ENCODE results near the gene CPT1C. TPM values are rescaled to one million over a fixed set of nuclear protein-coding genes. Genes with fewer than 3 reads are reported as not detected.

CPT1C gene
- polyA plus RNA-seq, 2 donors: 1.8 to 4.1 TPM

GRCh38 chr19:49658566-49659442 is 32.1 kb upstream of the CPT1C start:
- 90% methylated on average over 12 of the region's 12 CpGs for WGBS, 2 donors
- H3K4me3 ChIP-seq (ENCODE audit: low read depth in 1 of 2, low read length in 2 of 2): no peak overlapping the region
- peaks cover 29 to 74% of the 10 kb centered on the region in 2 donors for H3K36me3 ChIP-seq (ENCODE audit: control insufficient read depth in 2 of 2, insufficient read depth in 2 of 2, low read length in 1 of 2)
- H3K9me3 ChIP-seq (ENCODE audit: control insufficient read depth in 2 of 2, insufficient read depth in 1 of 2, low read depth in 1 of 2, low read length in 1 of 2): no peaks in the 10 kb centered on the region
- no peak overlapping the region for H3K27ac ChIP-seq (ENCODE audit: low read depth in 2 of 2, low read length in 1 of 2)
- H3K27me3 ChIP-seq (ENCODE audit: control insufficient read depth in 1 of 2, insufficient read depth in 2 of 2, low read length in 2 of 2): no peaks in the 10 kb centered on the region
- H3K4me1 ChIP-seq (ENCODE audit: control insufficient read depth in 2 of 2, insufficient read depth in 2 of 2, low read length in 1 of 2): peaks cover 0 to 4% of the 10 kb centered on the region in 2 donors

- peaks cover 0 to 4% of the 10 kb centered on the region in 2 donors for H3K4me1 ChIP-seq (ENCODE audit: control insufficient read depth in 2 of 2, insufficient read depth in 2 of 2, low read length in 1 of 2)
- no peak overlapping the region for H3K4me3 ChIP-seq (ENCODE audit: low read depth in 1 of 2, low read length in 2 of 2)
- no peak overlapping the region for H3K27ac ChIP-seq (ENCODE audit: low read depth in 2 of 2, low read length in 1 of 2)
- H3K27me3 ChIP-seq (ENCODE audit: control insufficient read depth in 1 of 2, insufficient read depth in 2 of 2, low read length in 2 of 2): no peaks in the 10 kb centered on the region
- peaks cover 18 to 61% of the 10 kb centered on the region in 2 donors for H3K36me3 ChIP-seq (ENCODE audit: control insufficient read depth in 2 of 2, insufficient read depth in 2 of 2, low read length in 1 of 2)
- WGBS, 2 donors: 83 to 88% methylated on average over 15 of the region's 15 CpGs
- no peaks in the 10 kb centered on the region for H3K9me3 ChIP-seq (ENCODE audit: control insufficient read depth in 2 of 2, insufficient read depth in 1 of 2, low read depth in 1 of 2, low read length in 1 of 2)
Observed at GRCh38 chr19:49660338-49660961, 30.5 kb upstream of the CPT1C start.

GRCh38 chr19:49662011-49662410 is 28.9 kb upstream of the CPT1C start:
- Histone ChIP-seq H3K36me3 (ENCODE audit: control insufficient read depth in 2 of 2, insufficient read depth in 2 of 2, low read length in 1 of 2) (peaks cover 15 to 48% of the 10 kb centered on the region in 2 donors), H3K27ac (ENCODE audit: low read depth in 2 of 2, low read length in 1 of 2) (no peak overlapping the region), H3K27me3 (ENCODE audit: control insufficient read depth in 1 of 2, insufficient read depth in 2 of 2, low read length in 2 of 2) (no peaks in the 10 kb centered on the region), H3K9me3 (ENCODE audit: control insufficient read depth in 2 of 2, insufficient read depth in 1 of 2, low read depth in 1 of 2, low read length in 1 of 2) (no peaks in the 10 kb centered on the region), H3K4me1 (ENCODE audit: control insufficient read depth in 2 of 2, insufficient read depth in 2 of 2, low read length in 1 of 2) (peaks cover 0 to 8% of the 10 kb centered on the region in 2 donors), H3K4me3 (ENCODE audit: low read depth in 1 of 2, low read length in 2 of 2) (no peak overlapping the region)
- WGBS, 2 donors: 89 to 94% methylated on average over 16 of the region's 16 CpGs

GRCh38 chr19:49663224-49663623 is 27.7 kb upstream of the CPT1C start:
- Histone ChIP-seq H3K4me1 (ENCODE audit: control insufficient read depth in 2 of 2, insufficient read depth in 2 of 2, low read length in 1 of 2) (peaks cover 0 to 8% of the 10 kb centered on the region in 2 donors), H3K36me3 (ENCODE audit: control insufficient read depth in 2 of 2, insufficient read depth in 2 of 2, low read length in 1 of 2) (peaks cover 12 to 38% of the 10 kb centered on the region in 2 donors), H3K27me3 (ENCODE audit: control insufficient read depth in 1 of 2, insufficient read depth in 2 of 2, low read length in 2 of 2) (no peaks in the 10 kb centered on the region), H3K9me3 (ENCODE audit: control insufficient read depth in 2 of 2, insufficient read depth in 1 of 2, low read depth in 1 of 2, low read length in 1 of 2) (no peaks in the 10 kb centered on the region), H3K4me3 (ENCODE audit: low read depth in 1 of 2, low read length in 2 of 2) (no peak overlapping the region), H3K27ac (ENCODE audit: low read depth in 2 of 2, low read length in 1 of 2) (no peak overlapping the region)
- WGBS, 2 donors: 79 to 80% methylated on average over 12 of the region's 12 CpGs

GRCh38 chr19:49664171-49665035 is 26.5 kb upstream of the CPT1C start:
- H3K27ac ChIP-seq (ENCODE audit: low read depth in 2 of 2, low read length in 1 of 2): peak overlapping the region; percentile 93 to 95
- peaks cover 9 to 28% of the 10 kb centered on the region in 2 donors for H3K36me3 ChIP-seq (ENCODE audit: control insufficient read depth in 2 of 2, insufficient read depth in 2 of 2, low read length in 1 of 2)
- H3K4me1 ChIP-seq (ENCODE audit: control insufficient read depth in 2 of 2, insufficient read depth in 2 of 2, low read length in 1 of 2): peaks cover 0 to 8% of the 10 kb centered on the region in 2 donors
- 0 to 1% methylated on average over 53 of the region's 53 CpGs for WGBS, 2 donors
- H3K27me3 ChIP-seq (ENCODE audit: control insufficient read depth in 1 of 2, insufficient read depth in 2 of 2, low read length in 2 of 2): no peaks in the 10 kb centered on the region
- H3K4me3 ChIP-seq (ENCODE audit: low read depth in 1 of 2, low read length in 2 of 2): peak overlapping the region; percentile 70 to 78
- no peaks in the 10 kb centered on the region for H3K9me3 ChIP-seq (ENCODE audit: control insufficient read depth in 2 of 2, insufficient read depth in 1 of 2, low read depth in 1 of 2, low read length in 1 of 2)

- Histone ChIP-seq H3K4me1 (ENCODE audit: control insufficient read depth in 2 of 2, insufficient read depth in 2 of 2, low read length in 1 of 2) (peaks cover 0 to 8% of the 10 kb centered on the region in 2 donors), H3K9me3 (ENCODE audit: control insufficient read depth in 2 of 2, insufficient read depth in 1 of 2, low read depth in 1 of 2, low read length in 1 of 2) (no peaks in the 10 kb centered on the region), H3K27ac (ENCODE audit: low read depth in 2 of 2, low read length in 1 of 2) (peak overlapping the region; percentile 93 to 95), H3K36me3 (ENCODE audit: control insufficient read depth in 2 of 2, insufficient read depth in 2 of 2, low read length in 1 of 2) (peaks cover 9 to 22% of the 10 kb centered on the region in 2 donors), H3K4me3 (ENCODE audit: low read depth in 1 of 2, low read length in 2 of 2) (peak overlapping the region; percentile 70 to 78), H3K27me3 (ENCODE audit: control insufficient read depth in 1 of 2, insufficient read depth in 2 of 2, low read length in 2 of 2) (no peaks in the 10 kb centered on the region)
- WGBS, 2 donors: 0% methylated on average over 7 of the region's 7 CpGs
Observed at GRCh38 chr19:49665036-49665350, 25.9 kb upstream of the CPT1C start.

GRCh38 chr19:49665351-49666119 is 25.4 kb upstream of the CPT1C start, which contains the start of the genes BCL2L12 and IRF3:
BCL2L12 (plus strand) TSS chr19:49665933; CDS start chr19:49666693, 760 bp downstream.
IRF3 (minus strand) TSS chr19:49665857; CDS start chr19:49664838, 1,019 bp downstream.
- Histone ChIP-seq H3K36me3 (ENCODE audit: control insufficient read depth in 2 of 2, insufficient read depth in 2 of 2, low read length in 1 of 2) (peaks cover 9 to 20% of the 10 kb centered on the region in 2 donors), H3K4me3 (ENCODE audit: low read depth in 1 of 2, low read length in 2 of 2) (peak within 1 kb of the TSS; percentile 70 to 78), H3K27me3 (ENCODE audit: control insufficient read depth in 1 of 2, insufficient read depth in 2 of 2, low read length in 2 of 2) (no peaks in the 10 kb centered on the region), H3K9me3 (ENCODE audit: control insufficient read depth in 2 of 2, insufficient read depth in 1 of 2, low read depth in 1 of 2, low read length in 1 of 2) (no peaks in the 10 kb centered on the region), H3K4me1 (ENCODE audit: control insufficient read depth in 2 of 2, insufficient read depth in 2 of 2, low read length in 1 of 2) (peaks cover 0 to 7% of the 10 kb centered on the region in 2 donors), H3K27ac (ENCODE audit: low read depth in 2 of 2, low read length in 1 of 2) (peak within 1 kb of the TSS; percentile 93 to 95)
- WGBS, 2 donors: 0 to 1% methylated on average over 50 of the region's 50 CpGs

- Histone ChIP-seq H3K27me3 (ENCODE audit: control insufficient read depth in 1 of 2, insufficient read depth in 2 of 2, low read length in 2 of 2) (no peaks in the 10 kb centered on the region), H3K4me1 (ENCODE audit: control insufficient read depth in 2 of 2, insufficient read depth in 2 of 2, low read length in 1 of 2) (peaks cover 0 to 5% of the 10 kb centered on the region in 2 donors), H3K9me3 (ENCODE audit: control insufficient read depth in 2 of 2, insufficient read depth in 1 of 2, low read depth in 1 of 2, low read length in 1 of 2) (no peaks in the 10 kb centered on the region), H3K4me3 (ENCODE audit: low read depth in 1 of 2, low read length in 2 of 2) (peak overlapping the region; percentile 46 to 78), H3K36me3 (ENCODE audit: control insufficient read depth in 2 of 2, insufficient read depth in 2 of 2, low read length in 1 of 2) (peaks cover 7 to 20% of the 10 kb centered on the region in 2 donors), H3K27ac (ENCODE audit: low read depth in 2 of 2, low read length in 1 of 2) (peak overlapping the region; percentile 50 to 86)
- WGBS, 2 donors: 2 to 4% methylated on average over 9 of the region's 9 CpGs
Observed at GRCh38 chr19:49666120-49666444, 24.8 kb upstream of the CPT1C start.

Data from esophagus (tissue), 2 donors.